Measurements from ENCODE around the gene ATP6V0E2.

- no peak for TF ChIP-seq CTCF (conservative IDR thresholded peaks at IDR 0.05)
- no peak for TF ChIP-seq EZH2 (IDR thresholded peaks at IDR 0.05; ENCODE audit: low read depth)
These were observed 48.8 kb upstream of the ATP6V0E2 start for GRCh38 chr7:149824748-149825566.
